Measurements from ENCODE around the gene SLA2. TPM values are rescaled to one million over a fixed set of nuclear protein-coding genes. Genes with fewer than 3 reads are reported as not detected.

SLA2 gene
- total RNA-seq, 1 donor from 2014 or later = not detected

DNA sequence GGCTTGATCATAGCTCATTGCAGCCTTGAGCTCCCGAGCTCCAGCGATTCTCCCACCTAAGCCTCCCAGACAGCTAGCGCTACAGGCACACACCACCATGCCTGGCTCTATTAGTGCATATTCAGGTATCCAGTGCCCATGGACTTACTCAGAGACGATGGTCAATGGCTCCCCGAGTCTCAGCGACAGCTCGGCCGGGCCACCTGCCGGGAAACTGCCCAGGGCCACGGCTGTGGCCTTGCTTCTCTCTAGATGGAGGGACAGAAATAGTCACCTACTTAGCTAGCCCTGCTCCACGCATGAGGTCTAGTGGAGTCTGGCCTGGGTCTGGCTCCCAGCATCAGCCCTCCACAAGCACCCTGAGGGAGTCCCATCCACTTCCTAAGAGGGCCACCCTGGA, 11.7 kb downstream of the SLA2 start:
- Mint-ChIP-seq H3K4me3 (no peak overlapping the region), H3K27ac (no peak overlapping the region), H3K4me1 (ENCODE audit: unreplicated experiment) (no peaks in the 10 kb centered on the region)

DNA sequence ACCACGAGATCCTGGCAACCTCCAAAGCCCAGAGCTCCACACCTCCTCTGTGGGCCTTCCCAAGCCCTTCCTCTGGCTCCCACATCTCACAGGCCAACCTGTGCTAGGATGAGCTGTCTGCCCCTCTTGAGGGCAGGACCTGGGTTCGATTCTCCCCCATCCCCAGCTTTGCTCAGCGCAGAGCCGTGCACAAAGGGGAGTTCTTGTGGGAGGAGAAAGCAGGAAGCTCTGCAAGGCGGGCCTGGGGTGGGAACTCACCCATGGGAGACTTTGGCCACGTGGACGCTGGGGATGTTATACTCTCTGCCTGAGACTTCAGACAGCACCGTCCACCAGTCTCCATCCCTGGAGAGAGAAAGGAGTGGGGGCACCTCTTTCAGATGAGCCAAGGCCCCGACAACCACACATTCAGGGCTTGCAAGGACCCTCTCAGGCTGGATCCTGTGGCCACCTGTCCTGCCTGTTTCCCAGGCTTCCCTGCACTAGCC, 12.7 kb downstream of the SLA2 start:
- H3K27ac Mint-ChIP-seq = no peak overlapping the region
- DNase-seq (ENCODE audit: extremely low spot score, unreplicated experiment) = no peak
- H3K9me3 Mint-ChIP-seq = no peaks in the 10 kb centered on the region
- no peaks in the 10 kb centered on the region for H3K4me1 Mint-ChIP-seq (ENCODE audit: unreplicated experiment)
- no peak overlapping the region for H3K4me3 Mint-ChIP-seq
- H3K27me3 Mint-ChIP-seq = no peaks in the 10 kb centered on the region
- no peaks in the 10 kb centered on the region for H3K36me3 Mint-ChIP-seq
- TF ChIP-seq, protein P1, sequence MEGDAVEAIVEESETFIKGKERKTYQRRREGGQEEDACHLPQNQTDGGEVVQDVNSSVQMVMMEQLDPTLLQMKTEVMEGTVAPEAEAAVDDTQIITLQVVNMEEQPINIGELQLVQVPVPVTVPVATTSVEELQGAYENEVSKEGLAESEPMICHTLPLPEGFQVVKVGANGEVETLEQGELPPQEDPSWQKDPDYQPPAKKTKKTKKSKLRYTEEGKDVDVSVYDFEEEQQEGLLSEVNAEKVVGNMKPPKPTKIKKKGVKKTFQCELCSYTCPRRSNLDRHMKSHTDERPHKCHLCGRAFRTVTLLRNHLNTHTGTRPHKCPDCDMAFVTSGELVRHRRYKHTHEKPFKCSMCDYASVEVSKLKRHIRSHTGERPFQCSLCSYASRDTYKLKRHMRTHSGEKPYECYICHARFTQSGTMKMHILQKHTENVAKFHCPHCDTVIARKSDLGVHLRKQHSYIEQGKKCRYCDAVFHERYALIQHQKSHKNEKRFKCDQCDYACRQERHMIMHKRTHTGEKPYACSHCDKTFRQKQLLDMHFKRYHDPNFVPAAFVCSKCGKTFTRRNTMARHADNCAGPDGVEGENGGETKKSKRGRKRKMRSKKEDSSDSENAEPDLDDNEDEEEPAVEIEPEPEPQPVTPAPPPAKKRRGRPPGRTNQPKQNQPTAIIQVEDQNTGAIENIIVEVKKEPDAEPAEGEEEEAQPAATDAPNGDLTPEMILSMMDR (conservative IDR thresholded peaks at IDR 0.05) = no peak

More for the DNA sequence above, 11.7 kb downstream of the SLA2 start:
- Mint-ChIP-seq H3K9me3 (no peaks in the 10 kb centered on the region), H3K27me3 (no peaks in the 10 kb centered on the region), H3K36me3 (no peaks in the 10 kb centered on the region)
- no peak for DNase-seq (ENCODE audit: extremely low spot score, unreplicated experiment)
- TF ChIP-seq, protein P1 (conservative IDR thresholded peaks at IDR 0.05) = no peak

DNA sequence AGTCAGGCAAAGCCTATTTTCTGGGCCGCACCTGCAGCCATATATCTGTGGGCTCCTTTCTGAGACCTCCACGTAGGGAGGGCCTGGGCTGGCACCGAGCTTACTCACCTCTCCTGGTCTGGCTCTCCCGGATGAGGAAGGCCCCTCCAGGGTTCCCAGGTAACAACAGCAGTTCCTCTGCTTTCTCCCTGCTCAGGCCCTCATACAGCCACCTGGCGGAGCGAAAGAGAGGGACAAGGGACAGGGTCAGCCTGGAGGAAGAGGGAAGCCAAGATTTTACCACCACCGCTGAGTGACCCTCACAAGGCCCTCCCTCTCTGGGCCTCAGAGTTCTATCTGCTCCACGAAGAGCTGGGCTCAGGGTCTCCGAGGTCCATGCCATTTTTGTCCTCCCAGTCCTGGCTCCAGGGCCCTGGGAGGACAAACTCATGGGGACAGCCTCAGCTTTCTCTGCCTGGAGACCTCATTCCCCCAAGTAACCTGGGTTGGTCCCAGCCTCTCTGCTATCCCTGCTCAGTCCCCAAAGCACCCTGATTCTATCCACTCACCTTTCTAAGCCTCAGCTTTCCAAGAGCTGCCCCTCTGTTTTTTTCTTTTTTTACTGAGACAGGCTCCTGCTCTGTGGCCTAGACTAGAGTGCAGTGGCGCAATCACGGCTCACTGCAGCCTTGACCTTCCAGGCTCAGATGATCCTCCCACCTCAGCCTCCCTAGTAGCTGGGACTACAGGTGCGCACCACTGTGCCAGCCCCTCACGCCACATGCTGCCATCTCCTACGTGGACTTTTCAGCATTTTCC, 13.3 kb downstream of the SLA2 start:
- TF ChIP-seq, protein P1 (conservative IDR thresholded peaks at IDR 0.05) = no peak
- no peaks in the 10 kb centered on the region for H3K36me3 Mint-ChIP-seq
- no peaks in the 10 kb centered on the region for H3K9me3 Mint-ChIP-seq
- H3K27ac Mint-ChIP-seq = no peak overlapping the region
- no peak overlapping the region for H3K4me3 Mint-ChIP-seq
- H3K4me1 Mint-ChIP-seq (ENCODE audit: unreplicated experiment) = no peaks in the 10 kb centered on the region
- DNase-seq (ENCODE audit: extremely low spot score, unreplicated experiment) = no peak
- H3K27me3 Mint-ChIP-seq = no peaks in the 10 kb centered on the region

DNA sequence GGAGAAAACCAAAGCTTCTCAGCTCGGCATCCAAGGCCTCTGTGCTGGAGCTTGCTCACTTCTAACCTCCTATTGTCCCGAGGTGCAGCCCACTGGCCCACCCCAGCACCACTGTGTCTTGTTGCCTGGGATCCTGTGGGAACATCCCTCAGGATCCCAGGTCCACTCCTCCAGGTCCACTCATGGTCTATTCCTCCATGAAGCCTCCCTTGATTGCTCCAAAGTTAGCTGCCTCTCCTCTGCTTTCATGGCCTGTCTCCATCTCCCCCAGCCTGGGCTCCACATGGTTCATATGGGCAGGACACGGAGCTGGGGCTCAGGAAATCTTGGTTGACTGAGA, 13.9 kb downstream of the SLA2 start:
- Mint-ChIP-seq H3K27ac (no peak overlapping the region), H3K27me3 (no peaks in the 10 kb centered on the region), H3K4me3 (no peak overlapping the region), H3K9me3 (no peaks in the 10 kb centered on the region), H3K4me1 (ENCODE audit: unreplicated experiment) (no peaks in the 10 kb centered on the region), H3K36me3 (no peaks in the 10 kb centered on the region)
- TF ChIP-seq, protein P1 (conservative IDR thresholded peaks at IDR 0.05) = no peak
- no peak for DNase-seq (ENCODE audit: extremely low spot score, unreplicated experiment)

DNA sequence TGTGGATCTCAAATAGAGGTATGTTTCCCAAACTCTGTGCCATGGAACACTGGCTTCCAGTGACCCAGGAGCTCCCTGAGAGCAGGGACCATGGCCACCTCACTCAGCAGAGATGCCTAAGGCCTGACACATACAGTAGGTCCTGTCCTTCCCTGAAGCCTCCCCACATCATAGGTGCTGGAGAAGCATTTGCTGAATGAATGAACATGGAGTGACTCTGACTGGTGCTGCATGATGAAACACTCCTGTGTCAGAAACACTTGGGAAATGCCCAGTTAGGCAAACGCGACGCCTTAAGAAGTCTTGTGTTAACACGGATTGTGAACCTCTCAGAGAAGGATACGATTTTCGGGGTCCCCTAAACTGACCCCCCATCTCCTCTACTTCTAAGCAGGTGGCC, 14.3 kb downstream of the SLA2 start:
- no peak overlapping the region for H3K27ac Mint-ChIP-seq
- TF ChIP-seq, protein P1 (conservative IDR thresholded peaks at IDR 0.05) = no peak
- no peaks in the 10 kb centered on the region for H3K27me3 Mint-ChIP-seq
- no peak overlapping the region for H3K4me3 Mint-ChIP-seq
- H3K9me3 Mint-ChIP-seq = no peaks in the 10 kb centered on the region
- no peak for DNase-seq (ENCODE audit: extremely low spot score, unreplicated experiment)
- no peaks in the 10 kb centered on the region for H3K4me1 Mint-ChIP-seq (ENCODE audit: unreplicated experiment)
- H3K36me3 Mint-ChIP-seq = no peaks in the 10 kb centered on the region
